Dendritic cell treated with granulocyte-macrophage colony-stimulating factor and Interleukin-4, amounts not matched to agents 40 ng/mL and 50 ng/mL, for 4 days (primary cell): ENCODE data around the gene MICAL3.

Experiments
- H3K27ac Mint-ChIP-seq: one replicate; pipeline ENCODE4 v1.8.0; 2022; ENCODE audit warnings: mild to moderate bottlenecking, mixed read lengths
- H3K27me3 Mint-ChIP-seq: one replicate; pipeline ENCODE4 v1.8.0; 2022; ENCODE audit warnings: mild to moderate bottlenecking, mixed read lengths
- H3K36me3 Mint-ChIP-seq: one replicate; pipeline ENCODE4 v1.8.0; 2022; ENCODE audit warnings: low read depth, mixed read lengths
- H3K4me1 Mint-ChIP-seq: one replicate; pipeline ENCODE4 v1.8.0; 2022; ENCODE audit warnings: low read depth, mixed read lengths
- H3K4me3 Mint-ChIP-seq: one replicate; pipeline ENCODE4 v1.8.0; 2022; ENCODE audit warnings: mild to moderate bottlenecking, moderate library complexity, mixed read lengths
- H3K9me3 Mint-ChIP-seq: one replicate; pipeline ENCODE4 v1.8.0; 2022; ENCODE audit warnings: mixed read lengths
- intact Hi-C: fragments of 100-400 bp; cut with micrococcal nuclease; formaldehyde crosslinking; loops from one replicate; pipeline ENCODE4 v1.15.0; 2022

Gene MICAL3

DNA sequence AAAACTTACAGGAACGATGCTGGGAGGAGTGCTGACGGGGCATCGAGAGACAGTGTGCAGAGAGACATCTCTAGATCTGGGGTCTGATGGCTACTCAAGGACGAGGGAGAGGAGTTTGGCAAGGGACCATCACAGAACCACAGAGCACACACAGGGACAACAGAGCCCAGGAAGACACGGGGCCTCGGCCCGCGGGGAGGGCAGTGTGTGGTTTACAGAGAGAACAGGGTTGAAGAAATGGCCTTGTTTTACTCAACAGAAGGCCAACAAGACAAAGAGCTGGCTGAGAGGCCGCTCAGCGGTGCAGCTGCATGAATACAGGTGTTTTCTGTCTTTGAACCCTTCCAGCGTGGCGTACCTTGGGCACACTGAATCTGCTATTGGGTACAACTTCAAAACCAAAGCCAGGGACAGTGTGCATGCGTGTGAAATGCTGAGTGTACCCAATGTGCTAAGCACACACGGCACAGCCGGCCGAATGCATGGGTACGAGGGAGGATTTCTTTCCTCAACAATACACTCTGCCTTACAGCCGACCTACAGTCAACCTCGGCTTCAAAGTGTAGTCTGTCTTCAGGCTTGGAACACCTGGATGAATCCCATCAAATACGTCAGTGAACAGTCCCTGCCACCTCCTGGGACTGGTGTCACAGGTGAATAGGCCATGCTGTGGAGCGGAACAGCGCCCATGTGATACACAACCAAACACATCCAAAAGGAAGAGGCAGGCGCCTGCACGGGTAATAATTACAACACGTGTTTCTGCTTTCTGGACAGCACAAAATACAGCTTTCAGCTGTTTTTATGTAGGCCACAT lies 229.4 kb downstream of the MICAL3 start:
- Mint-ChIP-seq H3K27ac (peak overlapping the region; percentile 58), H3K4me3 (no peak overlapping the region), H3K36me3 (no peaks in the 10 kb centered on the region), H3K4me1 (peaks cover 44% of the 10 kb centered on the region), H3K27me3 (peaks cover 10% of the 10 kb centered on the region), H3K9me3 (no peaks in the 10 kb centered on the region)
- intact Hi-C loops: no loop called here

DNA sequence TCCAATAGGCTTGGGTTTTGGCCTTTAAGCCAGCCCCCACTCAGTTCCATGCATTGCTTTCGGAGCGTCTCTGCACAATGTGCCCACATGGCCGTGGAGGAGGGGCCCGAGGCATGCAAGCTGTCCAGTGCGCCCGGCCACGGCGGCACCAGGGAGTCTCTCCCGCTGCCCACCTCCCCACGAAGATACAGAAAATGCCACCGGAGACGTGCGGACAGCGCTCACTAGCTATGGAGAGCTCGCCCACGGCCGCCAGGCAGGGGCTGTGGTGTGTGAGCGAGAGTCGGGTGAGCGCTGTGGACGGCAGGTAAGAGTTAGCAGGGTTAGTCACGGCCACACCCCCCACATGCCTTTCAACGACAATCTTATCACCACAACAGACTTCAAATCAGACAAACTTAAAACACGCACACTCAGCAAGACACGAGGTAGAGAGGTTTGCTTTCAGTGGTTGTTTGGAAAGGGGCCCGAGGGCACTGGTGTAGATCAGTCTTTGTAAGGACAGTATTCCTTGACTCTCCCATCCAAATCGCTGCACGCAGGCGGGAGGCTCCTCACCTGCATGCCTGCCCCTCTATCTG lies 231.4 kb downstream of the MICAL3 start:
- no peaks in the 10 kb centered on the region for H3K9me3 Mint-ChIP-seq
- H3K4me1 Mint-ChIP-seq: peaks cover 34% of the 10 kb centered on the region
- intact Hi-C loops: no loop called here
- peaks cover 11% of the 10 kb centered on the region for H3K27me3 Mint-ChIP-seq
- no peaks in the 10 kb centered on the region for H3K36me3 Mint-ChIP-seq
- H3K27ac Mint-ChIP-seq: no peak overlapping the region
- H3K4me3 Mint-ChIP-seq: no peak overlapping the region

DNA sequence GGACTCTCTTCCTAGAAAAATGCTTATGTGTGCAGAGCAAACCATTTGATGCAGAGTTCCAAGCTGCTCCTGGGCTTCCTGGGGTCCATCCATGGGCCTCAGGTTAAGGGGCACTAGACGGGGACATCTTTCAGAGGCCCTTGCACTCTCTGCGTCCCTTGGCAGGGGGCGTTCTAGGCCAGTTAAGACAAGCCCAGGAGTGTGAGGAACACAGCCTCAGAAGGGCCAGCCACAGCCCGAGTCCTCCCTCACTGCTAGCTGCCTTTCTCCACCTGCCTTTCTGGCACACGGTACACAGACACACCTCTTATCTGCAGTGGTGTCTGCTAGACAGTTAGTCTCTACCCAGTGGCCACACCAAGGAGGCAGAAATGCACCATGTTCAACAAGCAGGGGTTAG lies 232.1 kb downstream of the MICAL3 start:
- Mint-ChIP-seq H3K4me3 (no peak overlapping the region), H3K36me3 (no peaks in the 10 kb centered on the region), H3K4me1 (peaks cover 27% of the 10 kb centered on the region), H3K9me3 (no peaks in the 10 kb centered on the region), H3K27ac (no peak overlapping the region), H3K27me3 (peaks cover 11% of the 10 kb centered on the region)
- intact Hi-C loops: no loop called here

DNA sequence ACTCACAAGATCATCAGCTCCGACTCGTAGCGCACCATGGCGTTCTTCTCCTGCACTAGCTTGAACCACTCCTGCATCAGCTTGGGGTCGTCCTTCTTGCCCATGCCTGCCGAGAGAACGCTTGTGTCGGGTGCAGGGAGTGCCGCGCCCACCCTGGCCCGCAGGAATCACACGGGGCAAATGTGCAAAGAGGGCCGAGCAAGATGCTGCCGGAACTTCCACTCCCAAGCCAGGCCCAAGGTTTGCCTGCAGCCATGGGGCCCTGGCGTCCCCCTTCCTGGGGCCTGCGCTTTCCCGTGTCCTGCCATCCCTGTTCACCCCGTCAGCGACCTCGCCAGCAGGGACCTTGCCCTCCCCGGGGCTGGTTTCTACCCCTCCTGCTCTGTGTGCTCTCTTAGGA lies 233.2 kb downstream of the MICAL3 start:
- no peak overlapping the region for H3K4me3 Mint-ChIP-seq
- H3K27ac Mint-ChIP-seq: no peak overlapping the region
- peaks cover 27% of the 10 kb centered on the region for H3K4me1 Mint-ChIP-seq

DNA sequence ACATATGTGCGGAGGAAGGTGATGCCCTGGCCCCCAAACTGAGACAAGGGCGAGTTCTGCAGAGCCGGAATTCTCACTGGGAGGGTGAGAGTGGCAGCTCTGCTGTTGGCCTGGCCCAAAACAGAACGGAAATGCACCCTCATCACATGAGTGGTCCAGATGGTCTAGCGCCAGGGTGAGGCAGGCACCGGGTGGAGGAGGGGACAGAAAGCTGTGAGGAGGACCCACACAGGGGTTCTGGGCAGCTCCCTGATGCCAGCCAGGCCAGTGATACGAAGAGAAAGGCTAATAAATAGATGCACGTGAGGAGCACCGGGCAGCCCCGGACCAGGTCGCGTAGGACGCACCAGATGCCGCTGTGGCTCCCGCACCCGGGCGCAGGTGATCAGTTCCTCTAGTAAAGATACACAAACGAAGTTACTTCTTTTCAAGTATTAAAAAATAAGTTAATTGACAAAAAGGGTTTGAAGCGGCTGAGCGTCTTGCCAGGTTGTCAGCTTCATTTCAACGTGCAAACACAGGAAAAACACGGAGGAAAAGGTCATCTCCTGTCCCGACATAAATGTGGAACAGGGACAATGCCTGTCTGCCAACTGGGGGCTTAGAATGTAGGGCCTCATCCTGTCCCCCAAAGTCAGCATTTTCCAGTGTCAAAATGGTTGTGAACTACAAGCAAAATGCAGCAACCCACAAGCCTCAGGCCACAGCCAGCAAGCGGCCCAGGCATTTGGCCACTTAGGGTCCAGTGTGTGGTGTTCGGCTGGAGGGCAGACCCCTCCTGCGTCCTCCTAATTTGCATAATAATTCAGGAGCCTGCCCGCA lies 234.8 kb downstream of the MICAL3 start:
- Mint-ChIP-seq H3K27ac (no peak overlapping the region), H3K27me3 (peaks cover 8% of the 10 kb centered on the region), H3K36me3 (no peaks in the 10 kb centered on the region), H3K9me3 (no peaks in the 10 kb centered on the region), H3K4me1 (peaks cover 17% of the 10 kb centered on the region), H3K4me3 (no peak overlapping the region)
- intact Hi-C loops: no loop called here

More for the DNA sequence above, 233.2 kb downstream of the MICAL3 start:
- intact Hi-C loops: no loop called here
- H3K27me3 Mint-ChIP-seq: peaks cover 11% of the 10 kb centered on the region
- no peaks in the 10 kb centered on the region for H3K36me3 Mint-ChIP-seq
- H3K9me3 Mint-ChIP-seq: no peaks in the 10 kb centered on the region

DNA sequence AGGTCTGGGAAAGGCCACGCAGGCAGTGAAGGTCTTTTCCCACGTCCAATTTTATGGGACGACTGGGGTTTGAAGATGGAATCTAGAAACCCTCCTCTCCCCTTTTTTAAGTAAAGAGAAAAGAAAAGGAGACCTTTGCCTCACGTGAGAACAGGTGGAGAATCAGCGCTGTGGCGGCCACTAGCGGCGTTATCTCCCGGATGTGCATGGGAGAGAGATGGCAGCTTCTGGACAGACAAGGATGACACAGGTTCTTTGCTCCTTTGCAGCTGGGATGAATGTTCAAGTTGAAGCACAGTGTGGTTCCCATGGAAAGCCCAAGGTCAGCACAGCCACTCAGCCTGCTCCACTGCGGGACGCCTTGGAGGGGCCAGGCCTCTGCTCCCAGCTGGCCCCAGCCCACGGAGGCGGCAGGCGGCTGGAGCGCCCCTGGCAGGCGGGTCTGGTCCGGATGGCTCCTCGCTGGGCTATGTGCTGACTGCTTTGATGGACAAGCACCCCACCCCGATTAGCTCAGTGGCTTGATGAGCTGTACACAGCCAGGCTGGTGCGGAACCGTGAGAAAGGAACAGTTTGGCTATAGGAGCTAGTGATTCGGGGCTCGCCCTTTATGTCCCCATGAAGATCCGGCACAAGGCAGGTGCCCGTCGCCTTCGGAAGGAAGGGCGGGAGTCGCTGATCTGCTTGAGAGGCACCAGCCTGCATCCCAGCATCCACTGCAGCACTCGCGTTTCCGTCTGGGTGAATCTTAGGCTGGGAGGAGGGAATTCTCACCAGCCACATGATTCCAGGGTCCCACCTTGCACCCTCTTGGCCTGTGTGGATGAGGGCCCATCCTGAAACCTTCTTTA lies 235.6 kb downstream of the MICAL3 start:
- intact Hi-C loops: no loop called here
- H3K9me3 Mint-ChIP-seq: no peaks in the 10 kb centered on the region

DNA sequence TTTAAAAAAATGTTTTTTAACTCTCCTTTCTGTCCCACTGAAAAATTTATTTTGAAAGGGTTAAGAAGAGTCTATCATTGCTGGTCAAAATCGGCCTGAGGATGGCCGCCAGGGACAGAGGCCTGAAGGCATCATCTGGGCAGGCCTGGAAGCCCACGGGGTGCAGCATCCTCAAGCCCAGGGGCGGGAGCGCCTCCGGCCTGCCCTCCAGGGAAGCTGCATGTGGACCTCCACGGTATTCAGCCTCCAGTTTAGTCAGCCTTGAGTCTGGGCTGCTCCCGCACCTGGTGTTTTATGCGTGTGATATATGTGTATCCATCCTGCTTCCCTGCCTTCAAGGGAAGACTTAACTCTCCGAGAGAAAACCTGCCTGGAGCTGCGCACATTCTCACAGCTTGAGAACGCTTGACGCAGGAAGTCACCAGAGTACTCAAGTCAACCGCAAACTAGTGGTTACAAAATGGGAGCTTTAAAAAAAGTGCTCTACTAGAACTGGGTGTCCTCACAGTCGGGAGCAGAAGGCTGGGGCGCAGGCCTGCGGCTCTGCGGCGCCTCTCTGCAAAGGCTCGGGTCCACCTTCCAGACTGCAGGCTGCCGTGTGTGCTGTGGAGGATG lies 236.5 kb downstream of the MICAL3 start:
- intact Hi-C loops: no loop called here
- no peaks in the 10 kb centered on the region for H3K36me3 Mint-ChIP-seq
- H3K9me3 Mint-ChIP-seq: no peaks in the 10 kb centered on the region

More for the DNA sequence above, 235.6 kb downstream of the MICAL3 start:
- H3K27ac Mint-ChIP-seq: no peak overlapping the region
- H3K27me3 Mint-ChIP-seq: peaks cover 7% of the 10 kb centered on the region
- H3K4me1 Mint-ChIP-seq: peaks cover 14% of the 10 kb centered on the region
- no peak overlapping the region for H3K4me3 Mint-ChIP-seq
- H3K36me3 Mint-ChIP-seq: no peaks in the 10 kb centered on the region

DNA sequence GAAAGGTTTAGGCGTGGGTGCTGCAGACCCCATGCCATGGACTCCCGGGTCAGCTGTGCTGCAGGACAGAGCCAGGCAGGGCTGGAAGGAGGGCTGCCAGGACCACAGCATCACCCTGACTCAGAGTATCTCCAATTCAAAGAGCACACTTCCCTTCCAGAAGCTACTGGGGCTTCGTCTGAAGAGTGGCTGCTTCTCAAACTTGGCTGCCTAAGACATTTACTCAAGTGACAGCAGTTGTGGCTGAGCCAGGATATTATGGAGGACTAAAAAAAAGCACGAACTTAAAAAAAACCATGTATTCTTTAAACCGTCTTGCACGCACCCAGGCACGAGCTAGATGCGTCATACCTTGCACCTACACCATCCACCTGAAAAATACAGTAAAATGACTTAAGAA lies 237.1 kb downstream of the MICAL3 start:
- no peaks in the 10 kb centered on the region for H3K9me3 Mint-ChIP-seq
- H3K27ac Mint-ChIP-seq: no peak overlapping the region
- H3K36me3 Mint-ChIP-seq: no peaks in the 10 kb centered on the region
- H3K4me1 Mint-ChIP-seq: peaks cover 29% of the 10 kb centered on the region
- intact Hi-C loops: no loop called here
- H3K27me3 Mint-ChIP-seq: peaks cover 3% of the 10 kb centered on the region
- no peak overlapping the region for H3K4me3 Mint-ChIP-seq

More for the DNA sequence above, 236.5 kb downstream of the MICAL3 start:
- Mint-ChIP-seq H3K27ac (no peak overlapping the region), H3K27me3 (peaks cover 3% of the 10 kb centered on the region), H3K4me1 (peaks cover 23% of the 10 kb centered on the region), H3K4me3 (no peak overlapping the region)

DNA sequence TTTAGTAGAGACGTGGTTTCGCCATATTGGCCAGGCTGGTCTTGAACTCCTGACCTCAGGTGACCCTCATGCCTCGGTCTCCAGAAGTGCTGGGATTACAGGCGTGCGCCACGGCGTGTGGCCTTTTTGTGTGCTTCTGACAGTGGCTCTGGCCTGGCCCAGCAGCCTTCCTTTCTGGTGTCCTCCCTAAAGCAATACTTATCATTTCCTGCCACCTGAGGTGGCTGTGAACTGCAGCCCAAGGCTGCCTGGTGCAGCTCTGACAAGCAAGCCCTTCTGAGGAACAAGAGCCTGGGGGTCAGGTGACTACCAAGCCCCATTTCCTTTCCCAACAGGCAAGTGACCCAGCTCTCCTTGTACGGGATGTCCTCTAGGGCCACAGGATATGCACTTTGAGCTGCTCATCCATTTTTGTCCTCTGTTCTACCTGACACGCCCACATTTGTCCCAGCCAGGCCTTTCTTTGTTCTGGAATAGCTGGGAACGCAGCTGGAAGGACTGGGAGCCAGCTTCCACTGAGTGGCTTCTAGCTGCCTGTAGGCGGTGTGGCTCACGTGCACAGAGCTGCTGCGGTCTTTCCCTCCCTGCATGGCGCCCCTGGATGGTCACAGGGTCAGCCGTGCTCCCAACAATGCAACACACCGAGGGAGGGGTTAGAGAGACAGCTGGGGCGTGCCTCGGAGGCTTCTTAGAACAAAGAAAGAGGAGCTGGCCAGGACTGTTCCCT lies 237.8 kb downstream of the MICAL3 start:
- Mint-ChIP-seq H3K4me1 (peaks cover 35% of the 10 kb centered on the region), H3K27me3 (peaks cover 3% of the 10 kb centered on the region), H3K36me3 (no peaks in the 10 kb centered on the region), H3K4me3 (no peak overlapping the region), H3K9me3 (no peaks in the 10 kb centered on the region), H3K27ac (peak overlapping the region; percentile 47)
- intact Hi-C loops: no loop called here

DNA sequence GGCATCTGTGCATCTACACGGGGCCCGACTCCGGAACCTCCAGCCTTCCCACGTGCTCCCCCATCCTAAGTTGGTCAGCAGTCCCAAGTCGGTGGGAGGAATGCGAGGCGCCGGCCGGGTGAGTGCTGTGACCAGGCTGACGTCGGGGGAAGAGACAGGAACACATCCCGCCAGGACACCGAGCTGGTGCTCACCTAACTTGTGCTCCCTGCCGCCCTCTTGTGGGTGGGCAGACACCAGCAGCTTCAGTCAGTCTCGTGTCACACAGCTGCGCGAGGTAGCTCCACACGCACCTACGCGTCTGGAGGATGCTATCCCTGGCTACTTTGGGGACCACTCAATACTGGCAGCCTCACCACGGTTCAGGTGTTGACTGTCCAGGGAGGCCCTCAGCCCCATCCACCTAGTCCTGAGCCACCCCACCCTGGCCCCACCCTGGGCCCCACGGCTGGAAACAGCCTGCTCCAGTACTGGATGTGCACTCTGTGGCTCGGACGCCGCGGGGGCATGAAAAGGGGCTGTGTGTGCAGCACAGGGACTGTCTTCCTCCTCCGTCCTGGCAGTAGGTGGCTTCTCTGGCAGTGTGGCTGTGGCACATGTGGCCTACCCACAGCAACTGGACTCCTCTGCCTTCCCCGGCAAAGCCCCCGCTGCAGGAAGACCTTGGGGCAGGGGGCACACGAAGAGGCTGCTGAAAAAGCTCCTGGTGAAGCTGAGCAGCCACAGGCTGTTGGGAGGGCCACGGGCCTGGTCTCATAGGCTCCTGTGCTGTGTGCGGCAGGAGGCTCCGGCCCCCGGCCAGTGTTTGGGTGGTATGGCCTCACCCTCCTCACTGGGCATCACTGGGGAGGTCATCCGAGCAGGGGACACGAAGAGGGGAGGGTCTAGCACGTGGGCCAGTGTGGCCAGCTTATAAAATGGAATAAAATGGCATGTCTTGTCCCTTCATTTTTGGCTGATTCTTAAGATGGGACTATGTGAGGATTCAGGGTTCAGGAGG lies 238.9 kb downstream of the MICAL3 start:
- Mint-ChIP-seq H3K4me3 (no peak overlapping the region), H3K9me3 (no peaks in the 10 kb centered on the region), H3K27ac (peak overlapping the region; percentile 87), H3K4me1 (peaks cover 46% of the 10 kb centered on the region), H3K36me3 (no peaks in the 10 kb centered on the region), H3K27me3 (peaks cover 3% of the 10 kb centered on the region)
- intact Hi-C loops: no loop called here

DNA sequence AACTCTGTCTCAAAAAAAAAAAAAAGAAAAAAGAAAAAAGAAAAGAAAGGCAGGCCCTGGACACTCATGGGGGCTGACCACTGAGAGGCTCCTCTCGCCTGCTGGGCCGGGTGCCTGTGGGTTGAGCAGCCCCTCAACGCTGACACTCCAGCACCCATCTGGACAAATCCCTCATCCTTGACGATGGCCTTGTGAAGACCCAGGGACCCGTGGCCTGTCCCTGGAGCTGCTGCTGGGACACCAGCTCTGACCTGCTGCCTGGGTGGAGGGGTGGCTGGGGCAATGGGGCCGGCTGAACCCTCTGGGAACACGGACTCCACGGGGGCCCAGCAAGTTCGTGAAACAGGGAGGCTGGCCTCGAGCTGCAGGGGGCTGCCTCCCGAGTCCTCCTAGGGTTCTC lies 239.6 kb downstream of the MICAL3 start:
- Mint-ChIP-seq H3K27me3 (peaks cover 3% of the 10 kb centered on the region), H3K4me1 (peaks cover 54% of the 10 kb centered on the region), H3K4me3 (no peak overlapping the region), H3K36me3 (no peaks in the 10 kb centered on the region), H3K27ac (peak overlapping the region; percentile 87), H3K9me3 (no peaks in the 10 kb centered on the region)
- intact Hi-C loops: no loop called here
